Activated CD8-positive, alpha-beta T cell treated with anti-CD3 and anti-CD28 coated beads for 36 hours (primary cell): ENCODE measurements around the gene ZFC3H1. TPM values are rescaled to one million over a fixed set of nuclear protein-coding genes. Genes with fewer than 3 reads are reported as not detected.
"Not testable (repeated sequence)": the region's sequence is repeated elsewhere in the genome, so short reads cannot be mapped to it uniquely, and the experiment has no call there.

Experiments
- ATAC-seq: fragments of 200-7000 bp; cut with Tn5 transposase; one replicate; pipeline ENCODE4 v1.10.0; 2021; ENCODE audit warnings: mild to moderate bottlenecking, moderate library complexity
- CTCF ChIA-PET: fragments of 350-600 bp; sonication (Branson Sonifier 250); formaldehyde crosslinking; loops from one replicate; lab custom pipeline; 2021; ENCODE audit warnings: antibody characterized with exemption; lab: Charles Lee
- POLR2A ChIA-PET: fragments of 350-600 bp; sonication (Branson Sonifier 250); formaldehyde crosslinking; loops from one replicate; lab custom pipeline; 2021; ENCODE audit warnings: antibody characterized with exemption; lab: Charles Lee
- DNase-seq: peaks from one replicate; pipeline ENCODE4 v3.0.0-alpha.2; 2020
- H3K27ac Mint-ChIP-seq: one replicate; pipeline ENCODE4 v1.8.0; 2021; ENCODE audit warnings: mild to moderate bottlenecking, mixed read lengths
- H3K27me3 Mint-ChIP-seq: one replicate; pipeline ENCODE4 v1.8.0; 2021; ENCODE audit warnings: mixed read lengths
- H3K36me3 Mint-ChIP-seq: one replicate; pipeline ENCODE4 v1.8.0; 2021; ENCODE audit warnings: low read depth, mixed read lengths
- H3K4me1 Mint-ChIP-seq: one replicate; pipeline ENCODE4 v1.8.0; 2021; ENCODE audit warnings: low read depth, mixed read lengths
- H3K4me3 Mint-ChIP-seq: one replicate; pipeline ENCODE4 v1.8.0; 2021; ENCODE audit warnings: mild to moderate bottlenecking, moderate library complexity, mixed read lengths
- H3K9me3 Mint-ChIP-seq: one replicate; pipeline ENCODE4 v1.8.0; 2021; ENCODE audit warnings: mixed read lengths
- intact Hi-C: fragments of 100-400 bp; cut with micrococcal nuclease; formaldehyde crosslinking; loops from one replicate; pipeline ENCODE4 v1.10.0; 2022
- total RNA-seq, 2 experiments: library from RNA; stranded (reverse); gene quantifications; one replicate each; pipeline ENCODE4 v1.2.3, GENCODE V29; 2021
- TF ChIP-seq, protein P1 (sequence below): fragments of 200-600 bp; IDR thresholded peaks from one replicate; pipeline ENCODE4 v1.8.0; 2022; ENCODE audit warnings: antibody characterized with exemption, mild to moderate bottlenecking

ZFC3H1 gene
- total RNA-seq, 2 experiments from 2014 or later = 47.1 to 58.4 TPM

DNA sequence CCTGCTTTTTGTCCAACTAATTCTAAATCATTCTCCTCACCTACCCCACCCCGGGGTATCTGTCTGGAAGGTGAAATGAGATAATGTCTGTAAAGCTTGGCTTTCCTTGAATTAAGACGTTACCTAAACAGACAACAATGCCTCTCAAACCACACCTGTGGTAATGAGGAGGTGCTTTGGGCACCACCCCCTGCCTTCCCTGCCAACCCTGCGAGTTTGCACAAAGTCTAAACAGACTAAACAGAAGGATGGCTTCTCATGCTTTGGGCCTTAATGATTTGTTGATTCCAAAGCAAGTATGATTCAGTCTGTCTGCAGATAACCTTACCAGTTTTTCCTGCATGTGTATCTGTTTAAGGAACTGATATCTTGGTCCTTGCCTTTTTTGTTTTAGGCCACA lies 82.4 kb downstream of the ZFC3H1 start:
- TF ChIP-seq, protein P1, sequence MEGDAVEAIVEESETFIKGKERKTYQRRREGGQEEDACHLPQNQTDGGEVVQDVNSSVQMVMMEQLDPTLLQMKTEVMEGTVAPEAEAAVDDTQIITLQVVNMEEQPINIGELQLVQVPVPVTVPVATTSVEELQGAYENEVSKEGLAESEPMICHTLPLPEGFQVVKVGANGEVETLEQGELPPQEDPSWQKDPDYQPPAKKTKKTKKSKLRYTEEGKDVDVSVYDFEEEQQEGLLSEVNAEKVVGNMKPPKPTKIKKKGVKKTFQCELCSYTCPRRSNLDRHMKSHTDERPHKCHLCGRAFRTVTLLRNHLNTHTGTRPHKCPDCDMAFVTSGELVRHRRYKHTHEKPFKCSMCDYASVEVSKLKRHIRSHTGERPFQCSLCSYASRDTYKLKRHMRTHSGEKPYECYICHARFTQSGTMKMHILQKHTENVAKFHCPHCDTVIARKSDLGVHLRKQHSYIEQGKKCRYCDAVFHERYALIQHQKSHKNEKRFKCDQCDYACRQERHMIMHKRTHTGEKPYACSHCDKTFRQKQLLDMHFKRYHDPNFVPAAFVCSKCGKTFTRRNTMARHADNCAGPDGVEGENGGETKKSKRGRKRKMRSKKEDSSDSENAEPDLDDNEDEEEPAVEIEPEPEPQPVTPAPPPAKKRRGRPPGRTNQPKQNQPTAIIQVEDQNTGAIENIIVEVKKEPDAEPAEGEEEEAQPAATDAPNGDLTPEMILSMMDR = no peak
- Mint-ChIP-seq H3K27me3 (no peaks in the 10 kb centered on the region), H3K36me3 (no peaks in the 10 kb centered on the region), H3K9me3 (no peaks in the 10 kb centered on the region), H3K27ac (no peak overlapping the region), H3K4me3 (no peak overlapping the region), H3K4me1 (no peaks in the 10 kb centered on the region)
- ChIA-PET CTCF (no interaction called here), POLR2A (no interaction called here)
- ATAC-seq = no peak
- intact Hi-C loops = no loop called here
- no peak for DNase-seq

DNA sequence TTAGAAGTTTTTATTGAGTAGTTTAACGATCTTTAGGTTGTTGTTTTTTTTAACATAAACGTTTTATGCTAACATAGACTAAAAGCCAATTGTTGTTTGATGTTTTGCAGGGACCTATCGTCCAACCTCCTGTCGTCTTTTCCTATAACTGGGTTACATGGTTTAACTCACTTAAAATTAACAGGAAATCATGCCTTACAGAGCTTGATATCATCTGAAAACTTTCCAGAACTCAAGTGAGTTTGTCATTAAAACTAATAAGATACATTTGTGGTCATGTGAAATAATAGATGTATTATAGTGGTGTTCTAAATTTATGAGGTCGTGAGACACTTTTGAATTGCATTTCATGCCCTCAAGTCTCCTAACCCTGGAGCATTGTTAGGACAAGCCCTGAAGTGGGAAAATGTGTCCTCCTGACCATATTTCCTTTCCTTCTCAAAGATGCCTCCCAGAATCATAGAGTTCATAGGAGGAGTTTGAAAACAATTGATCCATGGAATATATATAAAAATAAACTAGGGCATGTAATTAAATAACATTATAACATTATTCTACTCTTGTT lies 84.9 kb downstream of the ZFC3H1 start:
- H3K36me3 Mint-ChIP-seq = no peaks in the 10 kb centered on the region
- no peaks in the 10 kb centered on the region for H3K9me3 Mint-ChIP-seq
- intact Hi-C loops = no loop called here
- TF ChIP-seq, protein P1 = no peak
- no peaks in the 10 kb centered on the region for H3K4me1 Mint-ChIP-seq
- CTCF ChIA-PET = interaction anchor here (1.6 kb wide), 1 partner anchor 169 kb away, joined by 5 read pairs; no protein-coding TSS in a partner anchor
- ATAC-seq (no peak), DNase-seq (no peak)
- peaks cover 1% of the 10 kb centered on the region for H3K27me3 Mint-ChIP-seq
- no peak overlapping the region for H3K27ac Mint-ChIP-seq
- H3K4me3 Mint-ChIP-seq = no peak overlapping the region
- POLR2A ChIA-PET = no interaction called here

DNA sequence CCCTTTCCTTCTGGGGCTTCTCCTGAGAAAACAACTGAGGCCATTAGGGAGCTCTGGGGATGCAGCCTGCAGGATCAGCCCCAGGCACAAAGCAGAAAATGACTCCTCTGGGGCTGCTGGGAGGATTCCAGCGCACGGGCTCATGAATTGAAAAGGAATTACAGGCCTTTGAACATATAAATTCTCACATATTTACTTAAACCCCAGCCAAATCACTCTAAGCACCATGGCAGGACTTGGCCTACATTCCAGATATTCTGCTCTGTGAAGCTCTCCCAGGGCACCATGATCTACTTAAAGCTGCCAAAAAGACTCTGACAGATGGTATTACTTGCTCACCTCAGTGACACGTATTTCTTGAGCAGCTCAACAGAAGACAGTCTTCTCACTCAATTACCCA lies 87.2 kb downstream of the ZFC3H1 start:
- Mint-ChIP-seq H3K4me1 (no peaks in the 10 kb centered on the region), H3K27me3 (peaks cover 4% of the 10 kb centered on the region), H3K9me3 (no peaks in the 10 kb centered on the region), H3K4me3 (no peak overlapping the region), H3K27ac (no peak overlapping the region), H3K36me3 (no peaks in the 10 kb centered on the region)
- ATAC-seq (no peak), DNase-seq (no peak)
- intact Hi-C loops = no loop called here
- TF ChIP-seq, protein P1 = no peak
- ChIA-PET CTCF (interaction anchor here (1.2 kb wide), 1 partner anchor 161 kb away, joined by 3 read pairs; no protein-coding TSS in a partner anchor), POLR2A (no interaction called here)

DNA sequence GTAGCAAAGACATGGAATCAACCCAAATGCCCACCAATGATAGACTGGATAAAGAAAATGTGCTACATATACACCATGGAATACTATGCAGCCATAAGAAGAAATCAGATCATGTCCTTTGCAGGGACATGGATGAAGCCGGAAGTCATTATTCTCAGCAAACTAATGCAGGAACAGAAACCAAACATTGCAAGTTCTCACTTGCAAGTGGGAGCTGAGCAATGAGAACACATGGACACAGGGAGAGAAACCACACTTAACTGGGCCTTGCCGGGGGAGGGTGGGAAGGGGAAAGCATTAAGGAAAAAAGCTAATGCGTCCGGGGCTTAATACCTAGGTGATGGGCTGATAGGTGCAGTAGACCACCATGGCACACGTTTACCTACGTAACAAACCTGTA lies 93.8 kb downstream of the ZFC3H1 start:
- H3K4me1 Mint-ChIP-seq, H3K4me3 Mint-ChIP-seq, DNase-seq, CTCF ChIA-PET, POLR2A ChIA-PET, H3K27ac Mint-ChIP-seq, H3K36me3 Mint-ChIP-seq, intact Hi-C loops, H3K9me3 Mint-ChIP-seq, ATAC-seq: not testable (repeated sequence)
- H3K27me3 Mint-ChIP-seq = peaks cover 12% of the 10 kb centered on the region

DNA sequence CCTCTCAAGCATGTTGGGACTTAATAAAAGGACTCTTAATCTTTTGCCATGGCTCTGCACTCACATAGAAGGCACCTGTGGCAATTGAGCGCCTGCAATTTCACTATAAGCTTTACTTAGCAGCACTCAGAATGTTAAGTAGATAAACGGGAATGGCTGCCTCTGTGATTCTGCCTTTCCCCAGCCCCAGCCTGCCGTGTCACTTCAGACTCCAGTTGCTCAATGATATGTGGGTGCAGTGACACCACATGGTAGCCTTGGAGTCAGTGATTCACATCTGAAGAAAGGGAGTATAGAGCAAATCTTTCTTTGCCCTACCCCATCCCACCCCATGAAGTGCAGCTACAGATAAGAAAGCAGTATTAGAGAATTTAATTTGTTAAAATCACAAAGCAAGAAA lies 96.1 kb downstream of the ZFC3H1 start:
- peaks cover 9% of the 10 kb centered on the region for H3K27me3 Mint-ChIP-seq
- TF ChIP-seq, protein P1 = no peak
- ATAC-seq = no peak
- no peaks in the 10 kb centered on the region for H3K4me1 Mint-ChIP-seq
- POLR2A ChIA-PET = no interaction called here
- DNase-seq = no peak
- H3K4me3 Mint-ChIP-seq = no peak overlapping the region
- CTCF ChIA-PET = no interaction called here
- intact Hi-C loops = no loop called here
- H3K27ac Mint-ChIP-seq = no peak overlapping the region
- no peaks in the 10 kb centered on the region for H3K36me3 Mint-ChIP-seq
- H3K9me3 Mint-ChIP-seq = no peaks in the 10 kb centered on the region
